ENCODE measurements around the gene ABHD14A.

The ABHD14A gene

GRCh38 chr3:52013802-52014598, 39.1 kb downstream of the ABHD14A start:
- H3K4me3 ChIP-seq (ENCODE audit: low read depth, low read length) = no peak overlapping the region

- H3K4me3 ChIP-seq (ENCODE audit: low read depth, low read length) = no peak overlapping the region
Measured at GRCh38 chr3:52014613-52015012, 39.7 kb downstream of the ABHD14A start.

DNA sequence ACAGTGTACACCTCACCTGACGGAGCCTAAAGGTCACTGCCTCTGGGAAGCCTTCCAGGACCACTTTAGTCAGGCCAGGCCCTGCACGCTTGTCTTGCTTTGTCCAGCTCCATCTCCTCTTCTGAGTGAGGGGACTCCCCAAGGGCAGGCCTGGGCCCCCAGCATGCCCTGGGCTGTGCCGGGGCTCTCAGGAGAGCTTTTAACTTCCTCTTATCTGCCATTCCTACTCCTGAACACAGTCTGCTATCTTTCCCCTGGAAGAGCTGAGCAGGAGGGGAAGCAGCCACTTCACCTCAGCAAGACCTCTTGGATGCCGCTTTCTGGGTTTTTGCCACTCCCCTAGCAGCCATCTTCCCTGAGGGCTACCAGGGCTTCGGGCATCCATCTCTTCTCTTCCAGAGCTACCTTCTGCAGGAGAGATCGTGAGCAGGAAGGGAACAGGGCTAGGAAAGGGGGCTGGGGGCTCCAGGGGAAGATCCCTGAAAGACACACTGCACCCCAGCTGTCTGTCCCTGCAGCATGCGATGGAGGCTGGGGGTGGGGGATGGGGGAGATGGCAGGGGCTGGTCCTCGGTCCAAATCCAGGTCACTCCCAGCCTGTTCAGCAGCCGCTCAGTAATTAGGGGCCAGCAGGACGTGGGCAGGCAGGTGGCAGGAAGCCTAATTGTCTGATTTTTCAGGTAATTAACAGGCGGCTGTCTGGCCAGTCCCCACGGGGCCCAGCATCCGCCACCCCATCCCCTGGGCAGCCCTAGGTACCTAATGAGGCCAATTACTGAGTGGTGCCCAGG, 40.8 kb downstream of the ABHD14A start:
- no peak overlapping the region for H3K4me3 ChIP-seq (ENCODE audit: low read depth, low read length)

DNA sequence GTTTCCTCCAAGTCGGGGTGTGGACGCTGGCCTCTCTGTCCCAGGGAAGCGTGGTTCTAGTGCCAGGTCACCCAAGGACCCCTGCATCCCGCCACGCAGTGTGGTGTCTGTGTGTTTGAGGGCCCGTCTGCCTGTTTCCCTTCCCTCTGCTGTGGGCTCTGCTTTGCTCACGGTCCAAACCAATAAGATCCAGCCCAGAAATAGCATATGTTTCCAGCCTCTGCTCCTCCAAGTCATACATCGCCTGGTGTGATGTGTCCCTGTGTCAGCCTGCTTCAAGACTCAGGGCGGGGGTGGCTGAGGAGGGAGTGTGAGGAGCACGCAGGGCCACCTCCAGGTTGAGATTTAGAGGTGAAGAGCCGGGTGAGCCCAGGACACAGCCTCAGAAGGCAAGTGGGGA, 42.7 kb downstream of the ABHD14A start:
- H3K4me3 ChIP-seq (ENCODE audit: low read depth, low read length) = no peak overlapping the region

GRCh38 chr3:52018319-52019000, 43.6 kb downstream of the ABHD14A start:
- no peak overlapping the region for H3K4me3 ChIP-seq (ENCODE audit: low read depth, low read length)

GRCh38 chr3:52019352-52020080, 44.7 kb downstream of the ABHD14A start:
- no peak overlapping the region for H3K4me3 ChIP-seq (ENCODE audit: low read depth, low read length)

DNA sequence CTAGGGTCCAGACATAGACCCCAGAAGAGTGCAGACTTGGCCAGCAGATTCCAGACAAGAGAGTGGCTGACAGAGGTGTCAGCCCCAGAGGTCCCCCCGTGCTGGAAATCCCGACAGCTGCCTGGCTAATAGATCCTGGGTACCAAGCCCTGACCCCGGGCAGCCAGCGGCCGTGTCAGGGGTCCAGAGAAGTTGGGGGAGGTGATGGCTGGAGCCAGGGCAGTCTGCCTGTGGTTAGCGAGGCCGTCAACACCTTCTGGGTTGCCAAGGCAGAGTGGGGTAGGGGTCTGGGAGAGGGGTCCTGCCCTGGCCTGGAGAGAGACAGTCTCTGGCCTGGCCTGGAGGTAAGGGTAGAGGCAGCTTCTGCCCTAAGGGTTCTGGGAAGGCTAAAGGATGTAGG, 45.9 kb downstream of the ABHD14A start:
- no peak overlapping the region for H3K4me3 ChIP-seq (ENCODE audit: low read depth, low read length)

- no peak overlapping the region for H3K4me3 ChIP-seq (ENCODE audit: low read depth, low read length)
Measured at GRCh38 chr3:52021489-52022268, 46.8 kb downstream of the ABHD14A start.

- no peak overlapping the region for H3K4me3 ChIP-seq (ENCODE audit: low read depth, low read length)
Measured at GRCh38 chr3:52022323-52023100, 47.6 kb downstream of the ABHD14A start.

DNA sequence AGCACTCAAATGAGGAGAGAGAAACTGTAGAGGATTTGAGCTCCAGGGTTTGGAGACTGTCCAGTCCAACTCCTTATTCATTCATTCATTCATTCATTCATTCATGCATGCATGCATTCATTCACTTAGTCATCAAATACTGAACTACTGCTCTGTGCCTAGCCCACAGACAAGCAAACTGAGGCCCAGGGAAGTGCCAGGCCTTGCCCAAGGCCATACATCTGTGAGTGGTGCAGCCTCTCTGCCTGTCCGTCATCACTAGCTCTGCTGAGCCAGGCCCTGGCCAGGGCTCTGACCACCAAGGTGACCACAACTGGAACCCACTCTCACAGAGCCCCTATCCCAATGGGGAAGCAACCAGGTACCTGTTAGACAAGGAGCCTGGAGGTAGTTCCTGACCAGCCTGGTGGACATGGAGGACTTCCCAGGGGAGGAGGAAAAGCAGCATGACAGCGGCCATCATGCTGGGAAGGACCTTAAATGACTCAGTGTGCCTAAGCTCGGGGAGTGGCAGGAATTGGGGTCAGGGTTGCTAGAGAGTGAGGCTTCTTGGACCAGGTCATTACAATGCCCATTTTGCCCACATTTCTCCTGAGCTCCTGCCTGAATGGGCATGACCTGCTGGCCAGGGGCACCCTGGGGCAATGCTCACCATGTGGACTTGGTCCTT, 48.4 kb downstream of the ABHD14A start:
- no peak overlapping the region for H3K4me3 ChIP-seq (ENCODE audit: low read depth, low read length)

DNA sequence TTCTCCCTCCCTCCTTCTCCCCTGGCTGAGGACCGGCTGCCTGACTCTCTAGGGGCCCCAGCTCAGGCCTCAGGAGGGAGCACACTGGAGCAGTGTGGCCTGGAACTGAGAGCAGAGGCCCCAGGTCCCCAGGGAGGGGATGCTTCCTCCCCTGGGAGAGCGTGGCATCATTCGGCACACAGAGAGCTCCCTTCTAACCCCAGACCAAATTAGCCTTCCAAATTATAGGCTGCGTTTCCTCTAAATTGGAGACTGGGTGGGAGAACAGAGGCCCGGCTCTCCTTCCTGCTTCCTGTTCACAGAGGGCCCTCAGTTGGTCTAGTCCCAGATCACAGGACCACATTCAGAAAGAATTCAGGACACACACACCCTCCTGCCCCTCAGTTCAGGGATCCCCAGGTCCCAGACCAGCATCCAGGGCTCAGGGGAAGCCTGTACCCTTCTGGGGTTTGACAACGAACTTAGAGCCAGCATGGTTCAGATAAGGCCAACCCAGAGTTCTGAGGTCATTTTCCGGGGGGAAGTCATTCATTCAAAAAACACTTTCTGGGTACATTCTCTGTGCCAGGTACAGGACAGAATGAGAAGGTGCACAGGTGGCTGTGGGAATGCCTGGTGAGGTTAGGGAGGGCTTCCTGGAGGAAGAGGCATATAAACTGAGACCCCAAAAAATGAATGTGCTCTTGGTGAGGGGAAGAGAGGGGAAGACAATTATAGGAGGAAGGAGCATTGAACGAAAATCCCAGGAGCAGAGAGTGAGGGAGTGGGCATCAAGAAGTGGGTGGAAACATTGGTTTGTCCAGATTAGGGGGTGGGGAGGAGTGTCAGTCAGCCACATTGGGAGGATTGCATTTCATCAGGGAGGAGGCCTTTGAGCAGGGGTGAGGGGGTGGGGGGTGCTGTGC, 49.2 kb downstream of the ABHD14A start:
- H3K4me3 ChIP-seq (ENCODE audit: low read depth, low read length) = no peak overlapping the region

- H3K4me3 ChIP-seq (ENCODE audit: low read depth, low read length) = no peak overlapping the region
Measured at GRCh38 chr3:52024765-52025452, 50.0 kb downstream of the ABHD14A start.

GRCh38 chr3:52025453-52025852, 50.6 kb downstream of the ABHD14A start:
- H3K4me3 ChIP-seq (ENCODE audit: low read depth, low read length) = no peak overlapping the region

DNA sequence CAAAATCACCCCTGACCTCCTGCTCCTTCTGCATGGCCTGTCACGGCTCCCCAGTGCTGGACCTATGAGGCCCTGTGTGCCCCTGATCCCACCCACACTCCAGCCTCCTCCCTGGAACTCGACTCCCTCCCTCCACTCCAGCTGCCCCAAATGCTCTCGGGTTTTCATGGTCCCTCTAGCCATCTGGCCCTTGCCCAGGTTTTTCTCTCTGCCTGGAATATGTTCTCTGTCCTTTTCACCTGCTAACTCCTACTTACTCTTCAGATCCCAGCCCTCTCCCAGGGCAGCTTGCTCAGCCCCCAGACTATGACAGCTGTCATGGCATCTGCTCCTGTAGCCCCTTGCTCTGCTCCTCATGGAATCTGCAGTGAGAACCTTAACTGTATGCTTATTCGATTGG, 51.2 kb downstream of the ABHD14A start:
- H3K4me3 ChIP-seq (ENCODE audit: low read depth, low read length) = no peak overlapping the region

GRCh38 chr3:52028572-52028971, 53.7 kb downstream of the ABHD14A start:
- no peak overlapping the region for H3K4me3 ChIP-seq (ENCODE audit: low read depth, low read length)

- no peak overlapping the region for H3K4me3 ChIP-seq (ENCODE audit: low read depth, low read length)
Measured at GRCh38 chr3:52029053-52029452, 54.2 kb downstream of the ABHD14A start.

GRCh38 chr3:52029535-52029934, 54.7 kb downstream of the ABHD14A start:
- H3K4me3 ChIP-seq (ENCODE audit: low read depth, low read length) = no peak overlapping the region

Data from iPS-11a (cell line).